ENCODE results near the gene BLACAT1.

DNA sequence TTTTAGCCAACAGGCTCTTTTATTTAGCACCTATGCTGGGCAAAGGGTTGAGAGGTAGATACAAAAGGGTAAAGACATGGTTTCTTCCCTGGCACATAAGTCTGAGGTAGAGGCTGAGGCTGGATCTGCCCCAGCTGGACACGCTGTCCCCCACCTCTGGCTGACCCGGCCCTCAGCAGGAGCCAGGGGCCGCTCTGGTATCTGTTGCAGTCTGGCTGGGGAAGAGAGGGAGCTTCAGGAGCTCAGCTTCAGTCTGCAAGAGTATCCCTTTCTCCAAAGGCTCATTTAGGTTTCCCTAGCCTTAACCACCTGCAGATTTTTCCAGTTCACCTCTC, 14.2 kb downstream of the BLACAT1 start:
- TF ChIP-seq, protein P1, sequence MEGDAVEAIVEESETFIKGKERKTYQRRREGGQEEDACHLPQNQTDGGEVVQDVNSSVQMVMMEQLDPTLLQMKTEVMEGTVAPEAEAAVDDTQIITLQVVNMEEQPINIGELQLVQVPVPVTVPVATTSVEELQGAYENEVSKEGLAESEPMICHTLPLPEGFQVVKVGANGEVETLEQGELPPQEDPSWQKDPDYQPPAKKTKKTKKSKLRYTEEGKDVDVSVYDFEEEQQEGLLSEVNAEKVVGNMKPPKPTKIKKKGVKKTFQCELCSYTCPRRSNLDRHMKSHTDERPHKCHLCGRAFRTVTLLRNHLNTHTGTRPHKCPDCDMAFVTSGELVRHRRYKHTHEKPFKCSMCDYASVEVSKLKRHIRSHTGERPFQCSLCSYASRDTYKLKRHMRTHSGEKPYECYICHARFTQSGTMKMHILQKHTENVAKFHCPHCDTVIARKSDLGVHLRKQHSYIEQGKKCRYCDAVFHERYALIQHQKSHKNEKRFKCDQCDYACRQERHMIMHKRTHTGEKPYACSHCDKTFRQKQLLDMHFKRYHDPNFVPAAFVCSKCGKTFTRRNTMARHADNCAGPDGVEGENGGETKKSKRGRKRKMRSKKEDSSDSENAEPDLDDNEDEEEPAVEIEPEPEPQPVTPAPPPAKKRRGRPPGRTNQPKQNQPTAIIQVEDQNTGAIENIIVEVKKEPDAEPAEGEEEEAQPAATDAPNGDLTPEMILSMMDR (IDR thresholded peaks at IDR 0.05), result no peak
- no peak for TF ChIP-seq POLR2A (IDR thresholded peaks at IDR 0.05)
